ENCODE measurements around the gene MGAT4B. TPM values are rescaled to one million over a fixed set of nuclear protein-coding genes. Genes with fewer than 3 reads are reported as not detected.

MGAT4B gene
- total and polyA plus RNA-seq, 2 of the 4 experiments (the other 2 are of a cell fraction), result 73.7 to 155 TPM

- Histone ChIP-seq H2BK5ac (ENCODE audit: low read depth, low read length, poor library complexity, severe bottlenecking) (no peak overlapping the region), H3K79me1 (ENCODE audit: low read depth in 1 of 2, low read length in 2 of 2) (peaks cover 17 to 42% of the 10 kb centered on the region in 2 experiments), H3K27me3 (ENCODE audit: control insufficient read depth, insufficient read depth, low read length) (no peaks in the 10 kb centered on the region), H3K56ac (ENCODE audit: extremely low read depth, insufficient read depth, low read length) (no peak overlapping the region), H3K18ac (ENCODE audit: low read depth, low read length) (no peak overlapping the region), H4K8ac (ENCODE audit: low read depth in 2 of 2, low read length in 2 of 2) (no peak overlapping the region), H3K4me2 (ENCODE audit: low read depth, low read length) (no peak overlapping the region), H3K4me1 (ENCODE audit: control insufficient read depth, insufficient read depth, low read length) (no peaks in the 10 kb centered on the region), H3K9me1 (ENCODE audit: insufficient read depth, low read length) (no peaks in the 10 kb centered on the region; the same call in 1 of the 2 replicates), H3K14ac (replicated peaks; ENCODE audit: low read depth, low read length) (no peak overlapping the region), H2BK20ac (ENCODE audit: low read depth, low read length) (no peak overlapping the region), H3K36me3 (ENCODE audit: control insufficient read depth, insufficient read depth, low read length) (peaks cover 77% of the 10 kb centered on the region), H3K4ac (ENCODE audit: low read depth, low read length) (no peak overlapping the region), H2AFZ (replicated peaks; ENCODE audit: low read length, poor library complexity) (no peak overlapping the region), H4K20me1 (ENCODE audit: insufficient read depth, low read length) (0 out of 2 replicates have a peak, but pooled peaks cover 9% of the 10 kb centered on the region), H3K27ac (ENCODE audit: insufficient read depth, low read length) (no peak overlapping the region), H2BK15ac (ENCODE audit: low read depth, low read length) (no peak overlapping the region), H3K23ac (ENCODE audit: low read depth, low read length) (no peak overlapping the region), H3K9me3 (ENCODE audit: control insufficient read depth, insufficient read depth, low read length) (no peaks in the 10 kb centered on the region), H4K91ac (ENCODE audit: insufficient read depth, low read depth, low read length) (no peak overlapping the region), H2AK9ac (replicated peaks; ENCODE audit: low read depth, low read length, poor library complexity) (no peak overlapping the region), H4K5ac (ENCODE audit: low read depth, low read length) (no peak overlapping the region), H2BK120ac (ENCODE audit: low read depth, low read length) (no peak overlapping the region), H3K9ac (ENCODE audit: low read depth, low read length) (no peak overlapping the region), H2AK5ac (ENCODE audit: low read depth, low read length) (no peak overlapping the region), H3K4me3 (ENCODE audit: insufficient read depth, low read depth, low read length) (no peak overlapping the region)
- no peak for DNase-seq
- no peak for ATAC-seq (ENCODE audit: low read depth)
- in situ Hi-C loops (cut with MboI; ENCODE audit: low sequenced_read_pairs) (no loop called here), intact Hi-C loops (cut with micrococcal nuclease) (no loop called here), dilution Hi-C loops (cut with HindIII; ENCODE audit: low sequenced_read_pairs, unreplicated experiment) (no loop called here)
- no peak for TF ChIP-seq MAFK (IDR thresholded peaks at IDR 0.05; ENCODE audit: low read depth, low read length)
- no peak for TF ChIP-seq RAD21 (IDR thresholded peaks at IDR 0.05; ENCODE audit: low read length)
- TF ChIP-seq POLR2A (IDR thresholded peaks at IDR 0.05; ENCODE audit: low read depth, low read length), result no peak
- no peak for TF ChIP-seq MXI1 (IDR thresholded peaks at IDR 0.05; ENCODE audit: borderline replicate concordance, low read depth, low read length)
- TF ChIP-seq, protein P1, sequence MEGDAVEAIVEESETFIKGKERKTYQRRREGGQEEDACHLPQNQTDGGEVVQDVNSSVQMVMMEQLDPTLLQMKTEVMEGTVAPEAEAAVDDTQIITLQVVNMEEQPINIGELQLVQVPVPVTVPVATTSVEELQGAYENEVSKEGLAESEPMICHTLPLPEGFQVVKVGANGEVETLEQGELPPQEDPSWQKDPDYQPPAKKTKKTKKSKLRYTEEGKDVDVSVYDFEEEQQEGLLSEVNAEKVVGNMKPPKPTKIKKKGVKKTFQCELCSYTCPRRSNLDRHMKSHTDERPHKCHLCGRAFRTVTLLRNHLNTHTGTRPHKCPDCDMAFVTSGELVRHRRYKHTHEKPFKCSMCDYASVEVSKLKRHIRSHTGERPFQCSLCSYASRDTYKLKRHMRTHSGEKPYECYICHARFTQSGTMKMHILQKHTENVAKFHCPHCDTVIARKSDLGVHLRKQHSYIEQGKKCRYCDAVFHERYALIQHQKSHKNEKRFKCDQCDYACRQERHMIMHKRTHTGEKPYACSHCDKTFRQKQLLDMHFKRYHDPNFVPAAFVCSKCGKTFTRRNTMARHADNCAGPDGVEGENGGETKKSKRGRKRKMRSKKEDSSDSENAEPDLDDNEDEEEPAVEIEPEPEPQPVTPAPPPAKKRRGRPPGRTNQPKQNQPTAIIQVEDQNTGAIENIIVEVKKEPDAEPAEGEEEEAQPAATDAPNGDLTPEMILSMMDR (conservative IDR thresholded peaks at IDR 0.05; ENCODE audit: low read depth, low read length), result no peak
- TF ChIP-seq, protein P2, sequence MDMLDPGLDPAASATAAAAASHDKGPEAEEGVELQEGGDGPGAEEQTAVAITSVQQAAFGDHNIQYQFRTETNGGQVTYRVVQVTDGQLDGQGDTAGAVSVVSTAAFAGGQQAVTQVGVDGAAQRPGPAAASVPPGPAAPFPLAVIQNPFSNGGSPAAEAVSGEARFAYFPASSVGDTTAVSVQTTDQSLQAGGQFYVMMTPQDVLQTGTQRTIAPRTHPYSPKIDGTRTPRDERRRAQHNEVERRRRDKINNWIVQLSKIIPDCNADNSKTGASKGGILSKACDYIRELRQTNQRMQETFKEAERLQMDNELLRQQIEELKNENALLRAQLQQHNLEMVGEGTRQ (IDR thresholded peaks at IDR 0.05; ENCODE audit: low read depth, low read length), result no peak
- TF ChIP-seq SMC3 (IDR thresholded peaks at IDR 0.05; ENCODE audit: low read depth, low read length), result no peak
- no peak for TF ChIP-seq CEBPB (IDR thresholded peaks at IDR 0.05; ENCODE audit: low read depth, low read length)
- TF ChIP-seq RFX5 (IDR thresholded peaks at IDR 0.05; ENCODE audit: low read depth, low read length), result no peak
- TF ChIP-seq MAZ (IDR thresholded peaks at IDR 0.05; ENCODE audit: borderline replicate concordance, low read depth, low read length), result no peak
- TF ChIP-seq BHLHE40 (IDR thresholded peaks at IDR 0.05; ENCODE audit: low read depth, low read length), result no peak
- no peak for TF ChIP-seq ELK1 (IDR thresholded peaks at IDR 0.05; ENCODE audit: borderline replicate concordance, low read depth, low read length)
- TF ChIP-seq FOS (IDR thresholded peaks at IDR 0.05; ENCODE audit: low read depth, low read length), result no peak
- TF ChIP-seq NFE2L2 (IDR thresholded peaks at IDR 0.05; ENCODE audit: low read depth, low read length), result no peak
- no peak for TF ChIP-seq RCOR1 (IDR thresholded peaks at IDR 0.05; ENCODE audit: insufficient replicate concordance, low read length)
- no peak for TF ChIP-seq CHD1 (IDR thresholded peaks at IDR 0.05; ENCODE audit: low read depth, low read length)
- ChIA-PET POLR2A (ENCODE audit: unreplicated experiment) (no interaction called here), CTCF (no interaction called here)
- 98% methylated on average over 9 of the region's 9 CpGs; no CpG with 5 or more reads in 1 of the 2 experiments for WGBS, 2 experiments (ENCODE audit: extremely low coverage in 2 of 2, insufficient read length in 1 of 2)
- no TSS peak for BruUV-seq (replicated peaks)
Measured at GRCh38 chr5:179773686-179774040, 33.0 kb downstream of the MGAT4B start.

Data from IMR-90 (cell line).